Mesenchymal stem cell (in vitro differentiated cells and primary cell): Measurements from ENCODE around the gene ITIH3.

Experiments used
- DNase-seq: peaks from one replicate; pipeline ENCODE4 v3.0.0-alpha.2; 2013
- H2AFZ ChIP-seq: one replicate; pipeline ENCODE4 v1.6.1; 2013; ENCODE audit warnings: low read depth, mild to moderate bottlenecking, control low read depth, inconsistent platforms, low read length, moderate library complexity
- H2AK5ac ChIP-seq: 2 replicates; pipeline ENCODE4 v1.6.1; 2013; ENCODE audit warnings: low read length, moderate library complexity, mild to moderate bottlenecking, inconsistent platforms; ENCODE audit not compliant: severe bottlenecking
- H2BK120ac ChIP-seq: one replicate; pipeline ENCODE4 v1.6.1; 2013; ENCODE audit warnings: low read depth, mild to moderate bottlenecking, inconsistent platforms, low read length, moderate library complexity
- H2BK12ac ChIP-seq, 2 experiments: one replicate each; pipeline ENCODE4 v1.6.1; 2013; ENCODE audit warnings: inconsistent platforms in 2 of 2, low read length in 2 of 2, mild to moderate bottlenecking in 2 of 2, moderate library complexity in 2 of 2, control low read depth in 1 of 2
- H2BK15ac ChIP-seq: one replicate; pipeline ENCODE4 v1.6.1; 2013; ENCODE audit warnings: mild to moderate bottlenecking, low read depth, inconsistent platforms; ENCODE audit not compliant: poor library complexity, severe bottlenecking
- H2BK5ac ChIP-seq: 2 replicates; pipeline ENCODE4 v1.6.1; 2013; ENCODE audit warnings: low read depth, mild to moderate bottlenecking, low read length, control low read depth, inconsistent platforms; ENCODE audit not compliant: poor library complexity, severe bottlenecking
- H3K14ac ChIP-seq, 2 experiments: one replicate each; pipeline ENCODE4 v1.6.1; 2013; ENCODE audit warnings: inconsistent platforms in 2 of 2, low read length in 2 of 2, control low read depth in 1 of 2, mild to moderate bottlenecking in 1 of 2, moderate library complexity in 1 of 2
- H3K18ac ChIP-seq, 2 experiments: one replicate each; pipeline ENCODE4 v1.6.1; 2013; ENCODE audit warnings: inconsistent platforms in 2 of 2, low read length in 2 of 2, control low read depth in 1 of 2, low read depth in 1 of 2, mild to moderate bottlenecking in 1 of 2
- H3K23ac ChIP-seq, 2 experiments: one replicate each; pipeline ENCODE4 v1.6.1; 2013; ENCODE audit warnings: inconsistent platforms in 2 of 2, low read length in 2 of 2, mild to moderate bottlenecking in 2 of 2, moderate library complexity in 2 of 2, control low read depth in 1 of 2
- H3K27ac ChIP-seq: 2 replicates; pipeline ENCODE4 v1.5.1; 2013; ENCODE audit warnings: mild to moderate bottlenecking, moderate library complexity, low read length, control low read depth, inconsistent platforms; ENCODE audit not compliant: poor library complexity, severe bottlenecking
- H3K27me3 ChIP-seq, 2 experiments: 2 replicates each; pipeline versions ENCODE4 v1.6.1 to v1.7.0; 2013; ENCODE audit warnings: low read length in 2 of 2, mild to moderate bottlenecking in 2 of 2, moderate library complexity in 2 of 2, control low read depth in 1 of 2, inconsistent platforms in 1 of 2; ENCODE audit not compliant: control insufficient read depth in 1 of 2, insufficient read depth in 1 of 2
- H3K36me3 ChIP-seq, 2 experiments: 2 replicates each; pipeline versions ENCODE4 v1.6.1 to v1.7.0; 2013; ENCODE audit warnings: low read length in 2 of 2, control low read depth in 1 of 2, inconsistent platforms in 1 of 2, low read depth in 1 of 2, mild to moderate bottlenecking in 1 of 2; ENCODE audit not compliant: insufficient read depth in 2 of 2, control insufficient read depth in 1 of 2
- H3K4ac ChIP-seq, 2 experiments: one replicate each; pipeline ENCODE4 v1.6.1; 2013; ENCODE audit warnings: inconsistent platforms in 2 of 2, low read length in 2 of 2, mild to moderate bottlenecking in 2 of 2, moderate library complexity in 2 of 2, control low read depth in 1 of 2, low read depth in 1 of 2
- H3K4me1 ChIP-seq: 2 replicates; pipeline ENCODE4 v1.6.1; 2013; ENCODE audit warnings: low read depth, low read length, control low read depth; ENCODE audit not compliant: control insufficient read depth, insufficient read depth
- H3K4me2 ChIP-seq: 2 replicates; pipeline ENCODE4 v1.6.1; 2013; ENCODE audit warnings: low read length, mild to moderate bottlenecking, inconsistent platforms; ENCODE audit not compliant: poor library complexity, severe bottlenecking
- H3K4me3 ChIP-seq, 2 experiments: 2 replicates each; pipeline versions ENCODE4 v1.5.1 to v1.7.0; 2013; ENCODE audit warnings: low read length in 2 of 2, mild to moderate bottlenecking in 2 of 2, control low read depth in 1 of 2, low read depth in 1 of 2; ENCODE audit not compliant: insufficient read depth in 1 of 2
- H3K79me1 ChIP-seq: replicated peaks from 2 replicates; pipeline ENCODE4 v1.6.1; 2013; ENCODE audit warnings: mild to moderate bottlenecking, control low read depth, low read length, inconsistent platforms; ENCODE audit not compliant: poor library complexity, severe bottlenecking
- H3K9ac ChIP-seq: 2 replicates; pipeline ENCODE4 v1.7.0; 2013; ENCODE audit warnings: mild to moderate bottlenecking, low read length, moderate library complexity
- H3K9me3 ChIP-seq: 2 replicates; pipeline ENCODE4 v1.7.0; 2013; ENCODE audit warnings: mild to moderate bottlenecking, low read length; ENCODE audit not compliant: control insufficient read depth
- H4K8ac ChIP-seq: one replicate; pipeline ENCODE4 v1.6.1; 2013; ENCODE audit warnings: inconsistent platforms, mild to moderate bottlenecking, low read length, moderate library complexity
- H4K91ac ChIP-seq: one replicate; pipeline ENCODE4 v1.6.1; 2013; ENCODE audit warnings: mild to moderate bottlenecking, low read length, inconsistent platforms
- WGBS: methylation state at CpG from one replicate; pipeline ENCODE4 v1.1.7; 2013; ENCODE audit warnings: mixed read lengths; 5-methylcytosine and 5-hydroxymethylcytosine counted together

ITIH3 gene

DNA sequence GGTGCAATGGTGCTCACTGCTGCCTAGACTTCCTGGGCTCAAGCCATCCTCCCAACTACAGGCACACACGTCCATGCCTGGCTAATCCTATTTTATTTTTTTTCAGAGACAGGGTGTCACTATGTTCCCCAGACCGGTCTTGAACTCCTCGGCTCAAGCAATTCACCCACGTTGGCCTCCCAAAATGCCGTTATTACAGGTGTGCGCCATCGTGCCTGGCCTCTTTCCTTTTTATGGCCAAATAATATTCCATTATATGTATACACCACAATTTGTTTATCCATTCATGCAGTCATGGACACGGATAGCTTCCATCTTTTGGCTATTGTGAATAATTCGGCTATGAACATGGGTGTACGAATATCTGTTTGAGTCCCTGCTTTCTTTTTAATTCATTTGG, 22.9 kb upstream of the ITIH3 start:
- 94% methylated on average over 8 of the region's 10 CpGs for WGBS
- Histone ChIP-seq H3K4ac (no peak overlapping the region), H3K9ac (peak overlapping the region; percentile 93), H3K4me3 (peak overlapping the region in 1 of 2 experiments; percentile 92), H3K27ac (no peak overlapping the region), H2BK15ac (no peak overlapping the region), H3K14ac (no peak overlapping the region), H2BK120ac (no peak overlapping the region), H2AK5ac (no peak overlapping the region), H2BK5ac (no peak overlapping the region), H3K4me1 (peaks cover 8% of the 10 kb centered on the region), H3K4me2 (no peak overlapping the region), H4K8ac (peak overlapping the region; percentile 41), H4K91ac (no peak overlapping the region), H3K36me3 (peaks cover 6 to 11% of the 10 kb centered on the region in 2 experiments), H3K23ac (no peak overlapping the region), H2AFZ (no peak overlapping the region), H3K9me3 (no peaks in the 10 kb centered on the region), H2BK12ac (no peak overlapping the region), H3K79me1 (peaks cover 7% of the 10 kb centered on the region), H3K27me3 (peaks cover 0 to 9% of the 10 kb centered on the region in 2 experiments), H3K18ac (no peak overlapping the region)
- no peak for DNase-seq

DNA sequence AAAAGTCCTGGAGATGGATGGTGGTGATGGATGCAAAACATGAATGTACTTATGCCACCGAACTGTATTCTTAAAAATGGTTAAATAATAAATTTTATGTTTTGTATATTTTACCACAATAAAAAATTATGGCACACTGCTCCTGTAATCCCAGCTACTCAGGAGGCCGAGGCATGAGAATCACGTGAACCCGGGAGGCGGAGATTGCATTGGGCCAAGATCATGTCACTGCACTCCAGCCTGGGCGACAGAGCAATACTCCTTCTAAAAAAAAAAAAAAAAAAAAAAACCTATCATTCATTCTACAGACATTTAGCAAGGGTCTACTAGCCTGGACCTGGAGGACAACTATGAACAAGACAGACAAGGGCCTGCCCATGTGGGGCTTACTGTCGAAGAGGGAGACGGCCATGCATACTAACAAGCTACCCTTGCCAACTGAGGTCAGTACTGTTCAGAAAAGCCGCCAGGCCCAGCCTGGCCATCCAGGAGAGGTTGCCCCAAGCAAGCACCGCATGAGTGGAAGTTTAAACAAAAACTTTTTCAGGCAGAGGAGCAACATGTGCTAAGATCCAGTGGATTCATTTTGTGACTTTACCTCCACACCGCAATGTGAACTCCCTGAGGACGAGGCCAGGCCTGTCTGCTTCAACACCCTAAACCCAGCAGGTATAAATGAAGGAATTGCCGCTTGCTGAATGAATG, 21.1 kb upstream of the ITIH3 start:
- Histone ChIP-seq H3K4ac (no peak overlapping the region), H3K23ac (no peak overlapping the region), H3K14ac (no peak overlapping the region), H3K9me3 (no peaks in the 10 kb centered on the region), H2BK5ac (no peak overlapping the region), H4K91ac (no peak overlapping the region), H2AK5ac (no peak overlapping the region), H3K4me2 (no peak overlapping the region), H3K27me3 (peaks cover 6 to 9% of the 10 kb centered on the region in 2 experiments), H2BK15ac (no peak overlapping the region), H4K8ac (no peak overlapping the region), H3K27ac (no peak overlapping the region), H3K9ac (no peak overlapping the region), H3K18ac (no peak overlapping the region), H3K4me1 (peaks cover 10% of the 10 kb centered on the region), H2BK12ac (no peak overlapping the region), H3K79me1 (peaks cover 5% of the 10 kb centered on the region), H2BK120ac (no peak overlapping the region), H3K4me3 (no peak overlapping the region), H2AFZ (no peak overlapping the region), H3K36me3 (no peaks in the 10 kb centered on the region)
- 89% methylated on average over 12 of the region's 13 CpGs for WGBS
- no peak for DNase-seq

DNA sequence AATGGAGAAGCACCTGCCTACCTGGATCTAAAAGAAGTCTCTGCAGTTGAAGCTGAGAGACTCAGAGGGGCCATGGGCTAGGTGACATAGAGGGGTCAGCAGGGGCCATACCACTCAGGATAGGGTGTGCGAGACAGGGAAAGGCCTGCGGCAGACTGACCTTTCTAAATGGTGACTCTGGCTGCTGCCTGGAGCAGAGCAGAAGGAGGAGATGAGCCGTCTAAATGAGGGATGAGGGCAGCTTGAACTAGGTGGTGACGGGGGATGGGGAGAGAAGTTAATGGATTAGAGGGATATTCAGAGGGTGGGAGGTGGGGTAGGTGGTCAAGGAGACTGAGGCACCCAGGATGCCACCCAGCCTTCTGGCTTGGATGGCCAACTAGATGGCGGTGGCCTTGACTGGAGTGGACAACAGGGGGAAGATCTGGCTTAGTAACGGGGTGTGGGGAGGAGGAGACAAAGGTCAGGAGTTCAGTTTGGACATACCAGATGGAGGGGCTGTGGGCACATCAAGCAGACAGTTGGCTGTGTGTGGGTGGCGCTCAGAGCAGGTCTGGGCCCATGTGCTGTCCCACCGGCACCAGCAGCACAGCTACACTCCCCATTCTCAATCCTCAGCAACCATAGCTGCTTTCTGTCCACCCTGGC, 20.4 kb upstream of the ITIH3 start:
- DNase-seq, result no peak
- Histone ChIP-seq H3K23ac (no peak overlapping the region), H3K36me3 (no peaks in the 10 kb centered on the region), H2AK5ac (no peak overlapping the region), H2AFZ (no peak overlapping the region), H2BK12ac (no peak overlapping the region), H3K9ac (no peak overlapping the region), H3K14ac (no peak overlapping the region), H2BK15ac (no peak overlapping the region), H2BK120ac (no peak overlapping the region), H3K9me3 (no peaks in the 10 kb centered on the region), H3K4me1 (peaks cover 10% of the 10 kb centered on the region), H3K4ac (no peak overlapping the region), H3K4me3 (no peak overlapping the region), H3K27ac (no peak overlapping the region), H4K91ac (peak overlapping the region; percentile 16), H3K4me2 (no peak overlapping the region), H3K79me1 (peaks cover 5% of the 10 kb centered on the region), H2BK5ac (no peak overlapping the region), H3K18ac (no peak overlapping the region), H3K27me3 (peaks cover 12 to 16% of the 10 kb centered on the region in 2 experiments), H4K8ac (no peak overlapping the region)
- 71% methylated on average over 6 of the region's 8 CpGs for WGBS

DNA sequence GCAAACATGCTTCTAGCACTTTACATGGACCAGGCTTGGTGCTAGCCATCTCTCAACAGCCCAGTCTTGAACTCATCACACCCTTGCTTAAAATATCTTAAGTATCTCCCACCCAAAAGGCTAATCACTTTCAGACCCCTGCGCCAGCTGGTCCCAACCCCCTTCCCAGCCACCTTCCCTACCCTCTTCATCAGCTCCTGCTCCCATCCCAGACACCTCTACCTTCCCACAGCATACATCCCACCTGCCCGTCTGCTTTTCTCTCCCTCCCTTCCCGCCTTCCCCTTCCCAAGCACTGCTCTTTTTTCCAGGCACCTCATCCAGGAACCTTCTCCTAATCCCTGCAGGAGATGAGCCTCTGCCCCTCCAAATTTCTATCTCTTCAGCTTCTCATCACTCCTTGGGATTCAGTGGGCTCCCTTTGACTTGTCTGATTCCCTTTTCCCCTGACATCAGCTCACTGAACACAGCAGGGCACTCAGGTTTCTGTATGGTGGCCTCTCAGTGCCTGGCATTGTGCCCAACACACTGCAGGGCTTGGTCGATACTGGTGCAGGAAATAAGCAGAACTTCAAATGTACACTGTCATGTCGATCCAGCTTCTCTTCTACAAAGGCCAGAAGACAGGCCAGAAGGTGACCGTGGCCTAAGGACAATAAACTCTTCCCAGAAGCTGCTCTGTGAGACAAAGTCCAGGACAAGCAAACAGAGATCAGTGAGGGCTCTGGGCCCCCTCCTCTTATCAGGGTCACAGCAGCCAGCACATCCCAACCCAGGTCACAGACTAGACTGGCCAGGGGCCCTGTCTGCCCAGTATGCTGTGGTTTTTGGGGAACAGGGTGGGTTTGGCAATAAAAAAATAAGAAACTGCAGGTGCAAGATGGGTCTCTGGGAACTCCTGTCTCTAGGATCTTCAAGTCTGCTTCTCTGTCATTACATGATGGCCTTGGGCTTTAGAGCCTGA, 19.4 kb upstream of the ITIH3 start:
- WGBS, result 65% methylated on average over 6 of the region's 6 CpGs

More for the DNA sequence above, 19.4 kb upstream of the ITIH3 start:
- no peak overlapping the region for H4K8ac ChIP-seq
- no peak overlapping the region for H2BK15ac ChIP-seq
- no peaks in the 10 kb centered on the region for H3K9me3 ChIP-seq
- H2BK12ac ChIP-seq, result no peak overlapping the region
- peaks cover 22 to 25% of the 10 kb centered on the region in 2 experiments for H3K27me3 ChIP-seq
- no peaks in the 10 kb centered on the region for H3K36me3 ChIP-seq
- H4K91ac ChIP-seq, result no peak overlapping the region
- no peak overlapping the region for H3K14ac ChIP-seq
- H3K23ac ChIP-seq, result no peak overlapping the region
- H3K9ac ChIP-seq, result no peak overlapping the region
- H3K4me1 ChIP-seq, result peaks cover 7% of the 10 kb centered on the region
- no peak overlapping the region for H3K4me2 ChIP-seq
- no peak overlapping the region for H2AFZ ChIP-seq
- H2BK5ac ChIP-seq, result no peak overlapping the region
- peaks cover 2% of the 10 kb centered on the region for H3K79me1 ChIP-seq
- H3K27ac ChIP-seq, result no peak overlapping the region
- no peak overlapping the region for H3K4me3 ChIP-seq
- H2BK120ac ChIP-seq, result no peak overlapping the region
- no peak overlapping the region for H2AK5ac ChIP-seq
- H3K4ac ChIP-seq, result no peak overlapping the region
- no peak for DNase-seq
- no peak overlapping the region for H3K18ac ChIP-seq
